Fibroblast of lung (primary cell): ENCODE measurements around the gene TNKS2. TPM values are rescaled to one million over a fixed set of nuclear protein-coding genes. Genes with fewer than 3 reads are reported as not detected.
"Not testable (repeated sequence)": the region's sequence is repeated elsewhere in the genome, so short reads cannot be mapped to it uniquely, and the experiment has no call there.

Experiments
- DNase-seq, 2 donors: peaks; one replicate each; pipeline versions ENCODE4 v3.0.0 to v3.0.0-alpha.2; 2010; ENCODE audit warnings: low read depth in 2 of 2
- H2AFZ ChIP-seq: 2 replicates; pipeline ENCODE4 v1.5.1; 2012; ENCODE audit warnings: low read length, control low read depth, inconsistent platforms
- H3K27ac ChIP-seq: 2 replicates; pipeline ENCODE4 v1.5.1; 2011; ENCODE audit warnings: low read length, control low read depth; ENCODE audit not compliant: insufficient read depth
- H3K27me3 ChIP-seq: 2 replicates; pipeline ENCODE4 v1.5.1; 2011; ENCODE audit warnings: mild to moderate bottlenecking, low read length; ENCODE audit not compliant: control insufficient read depth, insufficient read depth
- H3K36me3 ChIP-seq: 2 replicates; pipeline ENCODE4 v1.5.1; 2011; ENCODE audit warnings: low read length; ENCODE audit not compliant: control insufficient read depth, insufficient read depth
- H3K4me1 ChIP-seq: 2 replicates; pipeline ENCODE4 v1.5.1; 2011; ENCODE audit warnings: low read length; ENCODE audit not compliant: control insufficient read depth, insufficient read depth; ENCODE audit errors: extremely low read depth
- H3K4me2 ChIP-seq: 2 replicates; pipeline ENCODE4 v1.5.1; 2011; ENCODE audit warnings: low read length, control low read depth; ENCODE audit not compliant: insufficient read depth; ENCODE audit errors: extremely low read depth
- H3K4me3 ChIP-seq, 4 experiments: fragments of 200-600 bp in 1 of 4; sonication (generic) in 1 of 4; replicated peaks in 1 of 4; 2 replicates each; pipeline ENCODE4 v1.5.1; 2011 to 2016; ENCODE audit warnings: low read length in 4 of 4, low read depth in 3 of 4, mild to moderate bottlenecking in 3 of 4, control low read depth in 2 of 4, inconsistent platforms in 1 of 4, mixed read lengths in 1 of 4; ENCODE audit not compliant: insufficient read depth in 1 of 4; ENCODE audit errors: control extremely low read depth in 1 of 4
- H3K79me2 ChIP-seq: 2 replicates; pipeline ENCODE4 v1.5.1; 2012; ENCODE audit warnings: mild to moderate bottlenecking, low read length, inconsistent platforms; ENCODE audit not compliant: control insufficient read depth, insufficient read depth
- H3K9ac ChIP-seq: 2 replicates; pipeline ENCODE4 v1.5.1; 2011; ENCODE audit warnings: mild to moderate bottlenecking, low read length, control low read depth; ENCODE audit not compliant: insufficient read depth
- H3K9me3 ChIP-seq: 2 replicates; pipeline ENCODE4 v1.5.1; 2012; ENCODE audit warnings: low read depth, low read length; ENCODE audit not compliant: control insufficient read depth, insufficient read depth
- H4K20me1 ChIP-seq: 2 replicates; pipeline ENCODE4 v1.5.1; 2011; ENCODE audit warnings: low read length; ENCODE audit not compliant: control insufficient read depth, insufficient read depth; ENCODE audit errors: extremely low read depth
- EZH2 ChIP-seq: IDR thresholded peaks from 2 replicates; pipeline ENCODE4 v1.5.1; 2012; ENCODE audit warnings: low read length, control low read depth, mild to moderate bottlenecking; ENCODE audit errors: missing control alignments
- polyA minus RNA-seq: library from RNA; depleted of rRNA, polyadenylated mRNA; stranded (reverse); fragments of >200 nt; gene quantifications from 2 replicates; pipeline ENCODE4 v1.2.3, GENCODE V29; 2011; ENCODE audit warnings: low replicate concordance
- polyA plus RNA-seq, 2 donors: library from polyadenylated mRNA; depleted of rRNA in 1 of 2; stranded (reverse) in 1 of 2; unstranded in 1 of 2; fragments of >200 nt; gene quantifications; 2 replicates each; pipeline ENCODE4 v1.2.1, GENCODE V29; 2011 to 2012; ENCODE audit warnings: missing spikeins in 1 of 2
- total RNA-seq: library from RNA; depleted of rRNA; stranded (reverse); fragments of >200 nt; gene quantifications from 2 replicates; pipeline ENCODE4 v1.2.1, GENCODE V29; 2014
- TF ChIP-seq, protein P1 (sequence below), 2 donors: IDR thresholded peaks in 1 of 2; conservative IDR thresholded peaks in 1 of 2; 1 replicate in 1 of 2; 2 replicates in 1 of 2; pipeline ENCODE4 v1.5.1; 2011 to 2012; ENCODE audit warnings: low read length in 2 of 2, control low read depth in 1 of 2, inconsistent platforms in 1 of 2, low read depth in 1 of 2, mild to moderate bottlenecking in 1 of 2

The TNKS2 gene
- total RNA-seq (57.5 and 61.6 TPM in 2 replicates), polyA plus RNA-seq (31.8 and 44.6 TPM in 2 replicates), polyA minus RNA-seq (12.7 and 13.1 TPM in 2 replicates)
- 21.3 and 26.6 TPM in 2 replicates for polyA plus RNA-seq (2012)

DNA sequence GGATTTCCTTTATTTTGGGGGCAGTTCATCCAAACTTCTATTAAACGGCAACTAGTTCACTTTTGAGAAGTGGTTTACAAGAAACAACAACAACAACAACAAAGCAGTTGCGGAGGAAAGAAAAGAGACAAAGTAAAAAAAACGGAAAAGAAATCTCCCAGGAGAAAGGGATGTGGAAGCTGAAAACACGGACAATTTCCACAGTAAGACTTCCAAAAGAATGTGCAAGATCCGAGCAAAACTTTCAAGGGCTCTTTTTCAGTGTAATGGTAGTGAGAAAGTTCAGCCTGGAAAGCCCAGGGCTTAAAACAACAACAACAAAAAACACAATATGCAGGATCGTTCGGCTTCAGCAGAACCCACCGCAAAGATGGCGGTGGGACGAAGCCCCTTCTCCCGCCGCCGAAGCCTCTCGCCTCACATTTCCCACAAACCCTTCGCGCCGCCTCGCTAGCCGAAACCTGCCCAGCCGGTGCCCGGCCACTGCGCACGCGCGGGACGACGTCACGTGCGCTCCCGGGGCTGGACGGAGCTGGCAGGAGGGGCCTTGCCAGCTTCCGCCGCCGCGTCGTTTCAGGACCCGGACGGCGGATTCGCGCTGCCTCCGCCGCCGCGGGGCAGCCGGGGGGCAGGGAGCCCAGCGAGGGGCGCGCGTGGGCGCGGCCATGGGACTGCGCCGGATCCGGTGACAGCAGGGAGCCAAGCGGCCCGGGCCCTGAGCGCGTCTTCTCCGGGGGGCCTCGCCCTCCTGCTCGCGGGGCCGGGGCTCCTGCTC is at the start of gene TNKS2:
TSS of gene TNKS2 (plus strand) at position 553 of the 775 bp plus-strand sequence. CDS start 265 bp downstream, outside the sequence.
- Histone ChIP-seq H3K27me3 (no peaks in the 10 kb centered on the region), H3K4me3 (peak within 1 kb of the TSS; percentile 67 to 99 (median 94)), H3K9ac (peak within 1 kb of the TSS; percentile 86), H2AFZ (peak within 1 kb of the TSS; percentile 87), H3K27ac (peak within 1 kb of the TSS; percentile 88), H3K36me3 (no peaks in the 10 kb centered on the region), H3K79me2 (peaks cover 46% of the 10 kb centered on the region), H4K20me1 (no peaks in the 10 kb centered on the region), H3K4me2 (peak within 1 kb of the TSS; percentile 98), H3K9me3 (no peaks in the 10 kb centered on the region), H3K4me1 (peaks cover 5% of the 10 kb centered on the region)
- peak; percentile 89 to 94 for DNase-seq
- TF ChIP-seq, protein P1, sequence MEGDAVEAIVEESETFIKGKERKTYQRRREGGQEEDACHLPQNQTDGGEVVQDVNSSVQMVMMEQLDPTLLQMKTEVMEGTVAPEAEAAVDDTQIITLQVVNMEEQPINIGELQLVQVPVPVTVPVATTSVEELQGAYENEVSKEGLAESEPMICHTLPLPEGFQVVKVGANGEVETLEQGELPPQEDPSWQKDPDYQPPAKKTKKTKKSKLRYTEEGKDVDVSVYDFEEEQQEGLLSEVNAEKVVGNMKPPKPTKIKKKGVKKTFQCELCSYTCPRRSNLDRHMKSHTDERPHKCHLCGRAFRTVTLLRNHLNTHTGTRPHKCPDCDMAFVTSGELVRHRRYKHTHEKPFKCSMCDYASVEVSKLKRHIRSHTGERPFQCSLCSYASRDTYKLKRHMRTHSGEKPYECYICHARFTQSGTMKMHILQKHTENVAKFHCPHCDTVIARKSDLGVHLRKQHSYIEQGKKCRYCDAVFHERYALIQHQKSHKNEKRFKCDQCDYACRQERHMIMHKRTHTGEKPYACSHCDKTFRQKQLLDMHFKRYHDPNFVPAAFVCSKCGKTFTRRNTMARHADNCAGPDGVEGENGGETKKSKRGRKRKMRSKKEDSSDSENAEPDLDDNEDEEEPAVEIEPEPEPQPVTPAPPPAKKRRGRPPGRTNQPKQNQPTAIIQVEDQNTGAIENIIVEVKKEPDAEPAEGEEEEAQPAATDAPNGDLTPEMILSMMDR (conservative IDR thresholded peaks at IDR 0.05 in 1 of 2, IDR thresholded peaks at IDR 0.05 in 1 of 2; ENCODE audit: low read depth in 1 of 2, low read length in 2 of 2), result no peak
- no peak for TF ChIP-seq EZH2

- not testable (repeated sequence) for H4K20me1 ChIP-seq, H3K36me3 ChIP-seq, H2AFZ ChIP-seq, H3K9ac ChIP-seq, H3K4me2 ChIP-seq, H3K4me1 ChIP-seq, H3K79me2 ChIP-seq, DNase-seq, H3K9me3 ChIP-seq, H3K4me3 ChIP-seq, H3K27ac ChIP-seq, H3K27me3 ChIP-seq
Measured at GRCh38 chr10:91749592-91749991, 48.6 kb upstream of the TNKS2 start.

- TF ChIP-seq, protein P1 (conservative IDR thresholded peaks at IDR 0.05 in 1 of 2, IDR thresholded peaks at IDR 0.05 in 1 of 2; ENCODE audit: low read depth in 1 of 2, low read length in 2 of 2), result no peak
- TF ChIP-seq EZH2, result no peak
- Histone ChIP-seq H3K9me3 (no peaks in the 10 kb centered on the region), H3K27me3 (no peaks in the 10 kb centered on the region), H4K20me1 (no peaks in the 10 kb centered on the region), H2AFZ (no peak overlapping the region), H3K79me2 (no peaks in the 10 kb centered on the region), H3K27ac (no peak overlapping the region), H3K9ac (no peak overlapping the region), H3K36me3 (no peaks in the 10 kb centered on the region), H3K4me2 (peak overlapping the region; percentile 26), H3K4me1 (no peaks in the 10 kb centered on the region), H3K4me3 (no peak overlapping the region)
- peak; percentile 88 to 90 for DNase-seq
Measured at GRCh38 chr10:91756286-91756685, 41.9 kb upstream of the TNKS2 start.
